Uterus (tissue), 2 donors: ENCODE results near the gene UBE2H.

Source experiments
- POLR2A ChIP-seq, 2 donors: fragments of 450-650 bp; IDR thresholded peaks; one replicate each; pipeline ENCODE4 v1.6.1; 2016; ENCODE audit warnings: antibody characterized with exemption in 2 of 2, mild to moderate bottlenecking in 1 of 2, moderate library complexity in 1 of 2
- TF ChIP-seq, protein P1 (sequence below), 4 experiments: fragments of 200-600 bp in 2 of 4; fragments of 450-650 bp in 2 of 4; sonication (generic) in 2 of 4; IDR thresholded peaks; one replicate each; pipeline ENCODE4 v1.5.1; 2016 to 2019; ENCODE audit warnings: antibody characterized with exemption in 4 of 4, mild to moderate bottlenecking in 2 of 4, moderate library complexity in 1 of 4

DNA sequence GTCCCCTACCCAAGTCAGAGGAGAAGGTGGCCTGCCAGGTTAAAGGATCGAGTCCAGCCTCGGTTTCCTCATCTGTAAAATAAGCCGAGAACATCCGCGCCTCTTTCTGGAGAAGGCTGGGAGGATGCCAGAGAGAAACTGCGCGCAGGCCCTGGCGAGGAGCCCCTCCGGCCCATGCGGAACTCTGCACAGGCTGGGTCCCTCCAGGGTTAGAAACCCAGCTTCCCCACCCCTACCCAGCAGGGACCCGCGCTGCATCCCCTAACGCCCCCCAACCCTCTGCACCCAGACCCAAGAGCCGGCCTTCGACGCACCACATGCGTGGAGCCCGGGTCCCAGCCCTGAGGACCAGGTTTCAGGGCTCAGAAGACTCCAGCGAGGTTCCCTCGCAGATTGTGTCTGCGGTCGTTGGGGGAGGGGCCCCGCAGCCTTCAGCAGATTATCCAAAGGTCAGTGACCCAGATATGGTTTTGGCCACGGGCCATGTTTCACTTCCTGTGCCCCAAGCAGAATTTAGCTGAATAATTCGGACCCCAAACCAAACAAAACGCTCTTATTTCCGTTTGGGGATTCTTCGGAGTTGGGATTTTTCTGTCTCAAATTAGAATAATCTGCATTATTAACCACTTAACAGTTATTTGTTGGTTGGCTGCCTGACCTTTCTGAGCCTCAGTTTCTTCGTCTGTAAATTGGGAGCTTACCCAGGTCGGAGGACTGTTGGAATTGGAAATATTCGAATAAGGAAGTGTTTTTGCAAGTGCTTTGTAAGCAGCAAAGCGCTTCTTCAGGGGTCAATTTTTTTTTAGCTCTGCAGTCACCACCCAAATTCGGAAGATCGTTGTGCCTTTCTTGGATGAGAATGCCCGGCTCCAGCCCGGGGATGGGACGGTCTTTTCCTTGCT is 167.7 kb downstream of the UBE2H start:
- TF ChIP-seq POLR2A (IDR thresholded peaks at IDR 0.05) = no peak
- TF ChIP-seq, protein P1, sequence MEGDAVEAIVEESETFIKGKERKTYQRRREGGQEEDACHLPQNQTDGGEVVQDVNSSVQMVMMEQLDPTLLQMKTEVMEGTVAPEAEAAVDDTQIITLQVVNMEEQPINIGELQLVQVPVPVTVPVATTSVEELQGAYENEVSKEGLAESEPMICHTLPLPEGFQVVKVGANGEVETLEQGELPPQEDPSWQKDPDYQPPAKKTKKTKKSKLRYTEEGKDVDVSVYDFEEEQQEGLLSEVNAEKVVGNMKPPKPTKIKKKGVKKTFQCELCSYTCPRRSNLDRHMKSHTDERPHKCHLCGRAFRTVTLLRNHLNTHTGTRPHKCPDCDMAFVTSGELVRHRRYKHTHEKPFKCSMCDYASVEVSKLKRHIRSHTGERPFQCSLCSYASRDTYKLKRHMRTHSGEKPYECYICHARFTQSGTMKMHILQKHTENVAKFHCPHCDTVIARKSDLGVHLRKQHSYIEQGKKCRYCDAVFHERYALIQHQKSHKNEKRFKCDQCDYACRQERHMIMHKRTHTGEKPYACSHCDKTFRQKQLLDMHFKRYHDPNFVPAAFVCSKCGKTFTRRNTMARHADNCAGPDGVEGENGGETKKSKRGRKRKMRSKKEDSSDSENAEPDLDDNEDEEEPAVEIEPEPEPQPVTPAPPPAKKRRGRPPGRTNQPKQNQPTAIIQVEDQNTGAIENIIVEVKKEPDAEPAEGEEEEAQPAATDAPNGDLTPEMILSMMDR (IDR thresholded peaks at IDR 0.05) = no peak
